Measurements from ENCODE around the gene ADIG. TPM values are rescaled to one million over a fixed set of nuclear protein-coding genes. Genes with fewer than 3 reads are reported as not detected.

ADIG gene
- total RNA-seq, 4 donors from 2014 or later: not detected

GRCh38 chr20:38550274-38550673 is 30.7 kb upstream of the ADIG start:
- WGBS: 100% methylated on average over 1 of the region's 1 CpG
- no peaks in the 10 kb centered on the region for H3K27me3 ChIP-seq
- intact Hi-C loops (cut with DNase I): no loop called here
- H3K27ac ChIP-seq (replicated peaks in 1 of 4): no peak overlapping the region
- TF ChIP-seq POLR2A (IDR thresholded peaks at IDR 0.05; ENCODE audit: low read depth): no peak
- TF ChIP-seq EP300 (IDR thresholded peaks at IDR 0.05): no peak
- no peak for TF ChIP-seq POLR2AphosphoS5 (IDR thresholded peaks at IDR 0.05)
- no peak for TF ChIP-seq CTCF (IDR thresholded peaks at IDR 0.05)
- DNase-seq (ENCODE audit: extremely low spot score): no peak
- no peak overlapping the region for H3K4me3 ChIP-seq
- H3K4me1 ChIP-seq: no peaks in the 10 kb centered on the region
- no peaks in the 10 kb centered on the region for H3K9me3 ChIP-seq
- H3K36me3 ChIP-seq: peaks cover 57 to 100% (median 93%) of the 10 kb centered on the region in 4 donors

GRCh38 chr20:38551056-38551626 is 29.9 kb upstream of the ADIG start:
- WGBS: 88% methylated on average over 7 of the region's 7 CpGs
- no peak for TF ChIP-seq POLR2AphosphoS5 (IDR thresholded peaks at IDR 0.05)
- no peak for TF ChIP-seq EP300 (IDR thresholded peaks at IDR 0.05)
- TF ChIP-seq POLR2A (IDR thresholded peaks at IDR 0.05; ENCODE audit: low read depth): no peak
- no peak for TF ChIP-seq CTCF (IDR thresholded peaks at IDR 0.05)
- no peaks in the 10 kb centered on the region for H3K27me3 ChIP-seq
- no peak overlapping the region for H3K4me3 ChIP-seq
- intact Hi-C loops (cut with DNase I): no loop called here
- H3K9me3 ChIP-seq: no peaks in the 10 kb centered on the region
- DNase-seq (ENCODE audit: extremely low spot score): no peak
- H3K4me1 ChIP-seq: no peaks in the 10 kb centered on the region
- H3K36me3 ChIP-seq: peaks cover 53 to 100% (median 90%) of the 10 kb centered on the region in 4 donors
- H3K27ac ChIP-seq (replicated peaks in 1 of 4): no peak overlapping the region

- H3K27ac ChIP-seq (replicated peaks in 1 of 4): no peak overlapping the region
- TF ChIP-seq EP300 (IDR thresholded peaks at IDR 0.05) (no peak), CTCF (IDR thresholded peaks at IDR 0.05) (no peak), POLR2A (IDR thresholded peaks at IDR 0.05; ENCODE audit: low read depth) (no peak), POLR2AphosphoS5 (IDR thresholded peaks at IDR 0.05) (no peak)
- no peaks in the 10 kb centered on the region for H3K9me3 ChIP-seq
- no peak for DNase-seq (ENCODE audit: extremely low spot score)
- H3K27me3 ChIP-seq: no peaks in the 10 kb centered on the region
- peaks cover 44 to 100% (median 84%) of the 10 kb centered on the region in 4 donors for H3K36me3 ChIP-seq
- no peak overlapping the region for H3K4me3 ChIP-seq
- intact Hi-C loops (cut with DNase I): no loop called here
- WGBS: 94% methylated on average over 2 of the region's 2 CpGs
- no peaks in the 10 kb centered on the region for H3K4me1 ChIP-seq
These were observed 26.0 kb upstream of the ADIG start for GRCh38 chr20:38554986-38555385.

GRCh38 chr20:38555395-38555794 is 25.6 kb upstream of the ADIG start:
- DNase-seq (ENCODE audit: extremely low spot score): no peak
- Histone ChIP-seq H3K36me3 (peaks cover 45 to 100% (median 84%) of the 10 kb centered on the region in 4 donors), H3K4me1 (no peaks in the 10 kb centered on the region), H3K4me3 (no peak overlapping the region), H3K27me3 (no peaks in the 10 kb centered on the region), H3K27ac (replicated peaks in 1 of 4) (no peak overlapping the region), H3K9me3 (no peaks in the 10 kb centered on the region)
- TF ChIP-seq CTCF (IDR thresholded peaks at IDR 0.05) (no peak), POLR2A (IDR thresholded peaks at IDR 0.05; ENCODE audit: low read depth) (no peak), POLR2AphosphoS5 (IDR thresholded peaks at IDR 0.05) (no peak), EP300 (IDR thresholded peaks at IDR 0.05) (no peak)
- intact Hi-C loops (cut with DNase I): no loop called here

- no peaks in the 10 kb centered on the region for H3K27me3 ChIP-seq
- DNase-seq (ENCODE audit: extremely low spot score): no peak
- H3K9me3 ChIP-seq: no peaks in the 10 kb centered on the region
- 97% methylated on average over 2 of the region's 2 CpGs for WGBS
- intact Hi-C loops (cut with DNase I): no loop called here
- H3K4me3 ChIP-seq: no peak overlapping the region
- H3K36me3 ChIP-seq: peaks cover 30 to 100% (median 75%) of the 10 kb centered on the region in 4 donors
- no peaks in the 10 kb centered on the region for H3K4me1 ChIP-seq
- TF ChIP-seq POLR2AphosphoS5 (IDR thresholded peaks at IDR 0.05): no peak
- TF ChIP-seq EP300 (IDR thresholded peaks at IDR 0.05): no peak
- TF ChIP-seq POLR2A (IDR thresholded peaks at IDR 0.05; ENCODE audit: low read depth): no peak
- no peak for TF ChIP-seq CTCF (IDR thresholded peaks at IDR 0.05)
- no peak overlapping the region for H3K27ac ChIP-seq (replicated peaks in 1 of 4)
These were observed 23.8 kb upstream of the ADIG start for GRCh38 chr20:38557174-38557573.
